ENCODE results near the gene MED23. TPM values are rescaled to one million over a fixed set of nuclear protein-coding genes. Genes with fewer than 3 reads are reported as not detected.

The MED23 gene
- total RNA-seq, 1 experiment from 2014 or later: 32.1 TPM

Other genes starting within 250 kb of the MED23 start
- gene ARG1, start 55.0 kb downstream of the MED23 start, total RNA-seq (2014; rRNA removed; shearing (Covaris generic)): not detected in 2 replicates
- gene ENPP3, start 9.1 kb upstream of the MED23 start, total RNA-seq (2014; rRNA removed; shearing (Covaris generic)): 0.48 and 1.9 TPM in 2 replicates
- not detected in 2 replicates for gene OR2A4, start 73.2 kb upstream of the MED23 start, total RNA-seq (2014; rRNA removed; shearing (Covaris generic))
- not detected in 2 replicates for gene CTAGE9, start 82.8 kb upstream of the MED23 start, total RNA-seq (2014; rRNA removed; shearing (Covaris generic))
- 30.0 and 34.0 TPM in 2 replicates for gene ENPP1, start 179.8 kb upstream of the MED23 start, total RNA-seq (2014; rRNA removed; shearing (Covaris generic))